ENCODE measurements around the gene GPR75.

Gene GPR75

DNA sequence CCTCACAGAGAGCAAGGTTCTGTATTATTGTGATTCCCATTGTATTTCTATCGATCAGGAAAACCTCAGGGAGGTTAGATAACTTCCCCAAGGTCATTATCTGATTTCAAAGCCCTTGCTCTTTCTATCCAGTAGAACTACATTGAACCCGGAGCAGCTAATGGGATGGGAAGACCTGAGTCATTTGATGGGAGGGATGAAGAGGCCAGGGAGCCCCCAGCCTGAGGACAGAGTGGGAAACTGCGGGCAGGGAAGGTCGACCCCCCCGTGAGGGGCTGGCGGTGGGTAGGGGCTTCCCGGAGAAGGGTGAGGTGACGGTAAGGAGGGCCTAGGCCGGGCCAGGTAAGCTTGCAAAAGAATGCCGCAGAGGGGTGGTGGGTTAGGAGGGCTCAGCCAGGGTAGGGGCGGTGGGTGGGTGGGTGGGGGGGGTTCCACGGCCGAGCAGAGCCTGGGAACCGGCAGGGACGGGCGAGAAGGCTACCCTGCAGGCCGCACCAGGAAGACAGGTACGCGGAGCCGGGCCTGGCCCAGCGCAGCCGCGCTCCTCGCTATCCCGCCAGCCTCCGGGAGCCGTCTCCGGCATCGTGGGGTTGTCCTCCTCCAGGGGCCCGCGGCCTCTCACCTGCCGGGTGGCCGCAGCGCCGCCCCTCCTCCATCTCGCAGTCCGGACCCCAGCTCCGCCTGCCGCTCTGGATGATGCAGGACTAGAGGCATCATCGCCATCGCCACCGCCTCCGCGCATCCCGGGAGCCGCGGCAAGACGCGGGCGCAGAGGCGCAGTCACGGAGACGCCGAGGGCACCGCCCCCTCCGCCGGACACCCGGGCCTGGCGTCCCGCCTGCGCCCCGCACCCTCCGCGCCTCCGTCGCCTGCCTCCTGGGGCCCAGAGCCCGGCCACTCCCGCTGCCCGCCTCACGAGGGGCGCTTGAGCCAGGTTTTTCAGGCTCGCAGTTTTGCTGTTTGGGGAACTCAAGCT lies at the start of gene GPR75:
Gene GPR75, minus strand, starts transcription at position 762 of the 976 bp plus-strand sequence. CDS start 5,211 bp downstream, outside the sequence.
- no peak for DNase-seq

- DNase-seq: no peak
Observed at GRCh38 chr2:53907582-53907981, 47.8 kb upstream of the GPR75 start.

- DNase-seq: no peak
Observed at GRCh38 chr2:53905396-53905795, 45.6 kb upstream of the GPR75 start.

- DNase-seq: no peak
Observed at GRCh38 chr2:53903011-53903410, 43.2 kb upstream of the GPR75 start.

DNA sequence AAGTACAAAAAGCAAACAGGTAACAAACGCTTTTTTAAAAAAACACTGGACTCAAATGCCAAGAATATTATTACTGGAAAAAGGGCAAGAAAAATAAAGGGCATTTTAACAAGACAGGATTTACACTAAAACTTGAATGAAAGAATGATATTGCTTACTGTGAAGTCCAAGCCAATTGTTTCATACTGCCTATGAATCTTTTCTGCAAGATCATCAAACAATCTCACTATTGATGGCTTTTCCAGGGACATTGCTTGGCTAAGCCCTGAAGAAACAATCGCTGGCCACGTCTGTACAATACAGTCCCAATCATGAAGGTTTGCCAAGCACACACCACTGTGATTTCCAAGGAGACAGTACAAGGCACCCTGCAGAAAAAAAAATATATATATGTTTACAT lies 41.4 kb upstream of the GPR75 start:
- no peak for DNase-seq

GRCh38 chr2:53896864-53897263 lies 37.1 kb upstream of the GPR75 start:
- DNase-seq: no peak

- no peak for DNase-seq
Observed at GRCh38 chr2:53886406-53887280, 26.9 kb upstream of the GPR75 start.

DNA sequence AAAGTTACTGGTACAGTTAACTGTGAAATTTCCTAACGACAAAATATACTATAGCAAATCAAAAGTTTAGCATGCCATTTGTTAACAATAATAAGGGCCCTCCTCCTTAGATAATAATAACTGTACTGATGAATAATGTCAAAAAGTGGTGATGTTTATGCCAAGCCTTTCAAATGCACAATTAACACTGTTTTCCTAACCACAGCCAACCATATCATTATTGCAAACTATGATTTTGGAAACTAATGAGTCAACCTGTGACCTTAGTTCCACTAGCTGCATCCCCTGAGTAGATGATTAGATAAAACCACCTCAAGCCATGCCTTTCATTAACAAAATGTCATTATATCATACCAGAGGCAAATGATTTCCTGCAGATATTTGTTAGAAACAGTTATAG lies 25.1 kb upstream of the GPR75 start:
- no peak for DNase-seq

DNA sequence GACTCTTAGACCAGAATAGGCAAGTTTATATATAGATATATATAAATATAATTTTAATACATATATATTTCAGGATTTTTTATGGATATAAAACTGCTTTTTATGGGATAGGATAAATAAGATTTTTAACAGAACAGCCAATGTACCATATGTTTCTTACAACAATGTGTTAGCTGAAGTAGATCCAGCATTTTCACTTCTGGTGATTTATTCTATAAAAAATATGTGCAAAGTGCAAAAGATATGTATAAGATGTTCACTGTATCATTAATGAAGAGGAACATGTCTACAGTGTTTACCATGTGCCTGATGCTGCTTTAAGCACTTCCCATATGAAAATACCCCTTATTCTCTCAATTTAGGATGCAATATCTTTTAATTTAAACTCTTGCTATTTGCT lies 22.2 kb upstream of the GPR75 start:
- no peak for DNase-seq

- no peak for DNase-seq
Observed at GRCh38 chr2:53881360-53881759, 21.6 kb upstream of the GPR75 start.

GRCh38 chr2:53880756-53881155 lies 21.0 kb upstream of the GPR75 start:
- DNase-seq: no peak

DNA sequence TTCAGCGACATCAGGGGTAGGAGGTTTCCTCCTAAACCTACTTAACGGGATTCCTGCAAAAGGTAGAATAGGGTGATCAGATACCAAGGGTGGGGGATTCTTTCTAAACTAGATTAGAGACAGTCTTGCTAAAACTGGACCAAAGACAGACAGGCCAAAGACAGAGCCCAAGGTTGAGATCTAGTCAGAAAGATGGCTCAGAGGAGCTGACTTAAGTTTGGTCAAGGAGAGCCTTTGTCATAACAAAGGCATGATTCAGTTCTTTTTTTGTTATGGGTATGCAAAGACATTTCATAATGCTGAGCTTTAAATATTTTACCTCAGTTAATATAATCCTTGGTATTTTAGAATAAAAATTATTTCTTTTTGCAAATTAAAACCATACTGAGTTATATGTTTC lies 17.8 kb upstream of the GPR75 start:
- no peak for DNase-seq

- no peak for DNase-seq
Observed at GRCh38 chr2:53877112-53877511, 17.3 kb upstream of the GPR75 start.

- no peak for DNase-seq
Observed at GRCh38 chr2:53874401-53874950, 14.7 kb upstream of the GPR75 start.

GRCh38 chr2:53867773-53868172 lies 8.0 kb upstream of the GPR75 start:
- no peak for DNase-seq

GRCh38 chr2:53867169-53867568 lies 7.4 kb upstream of the GPR75 start:
- DNase-seq: no peak

GRCh38 chr2:53865962-53866361 lies 6.2 kb upstream of the GPR75 start:
- DNase-seq: no peak

DNA sequence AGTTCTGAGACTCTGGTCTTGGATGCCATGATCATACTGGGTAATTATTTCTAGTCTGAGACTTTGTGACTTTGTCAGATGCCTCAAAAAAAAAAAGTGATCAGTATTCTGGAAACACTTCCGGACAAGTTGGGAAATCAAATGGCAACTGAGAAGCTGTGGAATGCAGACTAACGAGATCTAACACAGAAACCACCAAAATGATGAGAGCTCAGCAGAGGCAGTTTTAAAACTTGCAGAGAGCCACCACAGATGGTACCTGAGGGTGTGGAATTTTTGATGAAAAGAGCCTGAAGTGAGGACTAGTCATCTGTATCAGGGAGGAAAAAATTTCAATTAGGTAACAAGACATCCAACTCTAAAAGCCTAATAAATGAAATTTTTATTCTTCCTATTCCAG lies 5.5 kb upstream of the GPR75 start:
- no peak for DNase-seq

- DNase-seq: no peak
Observed at GRCh38 chr2:53863538-53864227, 3.9 kb upstream of the GPR75 start.

- no peak for DNase-seq
Observed at GRCh38 chr2:53861824-53862223, 2.1 kb upstream of the GPR75 start.

DNA sequence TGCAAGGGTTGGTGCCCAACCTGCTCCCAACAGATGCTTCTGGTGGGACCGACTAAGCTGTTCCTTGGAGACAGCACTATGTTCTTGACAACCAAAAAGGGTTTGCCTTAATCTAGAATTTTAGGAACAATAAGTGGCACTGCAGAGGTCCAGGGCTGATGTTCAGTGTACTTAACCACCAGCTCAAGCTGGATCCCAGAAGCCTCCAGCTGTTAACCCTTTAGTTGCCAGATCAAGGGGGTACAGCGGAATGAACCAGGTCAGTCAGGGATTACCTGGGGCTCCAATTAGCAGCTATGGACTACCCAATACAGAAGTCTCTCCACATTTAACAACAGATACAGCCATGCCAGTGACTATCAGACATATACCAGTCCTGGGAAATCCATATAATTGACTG lies 3.5 kb downstream of the GPR75 start:
- DNase-seq: no peak

DNA sequence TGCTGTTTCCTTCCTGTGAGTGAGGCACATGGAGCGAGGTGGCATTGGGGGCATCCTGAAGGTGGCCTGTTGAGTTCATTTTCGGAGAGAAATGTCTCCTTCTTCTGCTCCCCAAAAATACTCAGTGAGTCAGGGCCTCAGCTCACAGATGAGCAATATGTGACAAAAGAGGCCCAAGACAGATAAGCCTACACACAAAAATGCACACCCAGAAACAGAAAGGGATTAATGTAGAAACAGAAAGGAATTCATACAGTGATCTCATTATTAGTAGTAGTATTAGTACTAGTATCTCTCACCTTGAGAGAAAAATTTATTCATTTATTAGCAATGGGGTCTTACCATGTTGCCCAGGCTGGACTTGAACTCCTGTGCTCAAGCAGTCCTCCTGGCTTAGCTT lies 5.1 kb downstream of the GPR75 start:
- no peak for DNase-seq

DNA sequence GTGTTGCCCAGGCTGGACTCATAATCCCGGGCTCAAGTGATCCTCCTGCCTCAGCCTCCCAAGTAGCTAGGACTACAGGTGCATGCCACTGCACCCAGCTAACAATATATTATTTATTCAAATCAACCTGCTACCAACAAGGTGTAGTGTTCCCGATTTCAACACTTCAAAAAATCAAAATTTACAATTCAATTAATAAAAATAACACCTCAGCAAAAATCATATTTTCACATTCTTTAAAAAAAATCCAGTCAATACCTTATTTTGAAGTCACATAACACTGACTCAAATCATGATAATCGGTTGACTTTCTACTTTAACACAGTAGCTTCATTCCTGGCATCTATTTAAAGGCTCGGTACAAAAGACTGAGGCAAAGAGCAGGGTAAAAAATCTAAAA lies 7.2 kb downstream of the GPR75 start:
- no peak for DNase-seq
